ENCODE results near the gene IGSF9. TPM values are rescaled to one million over a fixed set of nuclear protein-coding genes. Genes with fewer than 3 reads are reported as not detected.

The IGSF9 gene
- total RNA-seq, 2 experiments from 2014 or later, result not detected

DNA sequence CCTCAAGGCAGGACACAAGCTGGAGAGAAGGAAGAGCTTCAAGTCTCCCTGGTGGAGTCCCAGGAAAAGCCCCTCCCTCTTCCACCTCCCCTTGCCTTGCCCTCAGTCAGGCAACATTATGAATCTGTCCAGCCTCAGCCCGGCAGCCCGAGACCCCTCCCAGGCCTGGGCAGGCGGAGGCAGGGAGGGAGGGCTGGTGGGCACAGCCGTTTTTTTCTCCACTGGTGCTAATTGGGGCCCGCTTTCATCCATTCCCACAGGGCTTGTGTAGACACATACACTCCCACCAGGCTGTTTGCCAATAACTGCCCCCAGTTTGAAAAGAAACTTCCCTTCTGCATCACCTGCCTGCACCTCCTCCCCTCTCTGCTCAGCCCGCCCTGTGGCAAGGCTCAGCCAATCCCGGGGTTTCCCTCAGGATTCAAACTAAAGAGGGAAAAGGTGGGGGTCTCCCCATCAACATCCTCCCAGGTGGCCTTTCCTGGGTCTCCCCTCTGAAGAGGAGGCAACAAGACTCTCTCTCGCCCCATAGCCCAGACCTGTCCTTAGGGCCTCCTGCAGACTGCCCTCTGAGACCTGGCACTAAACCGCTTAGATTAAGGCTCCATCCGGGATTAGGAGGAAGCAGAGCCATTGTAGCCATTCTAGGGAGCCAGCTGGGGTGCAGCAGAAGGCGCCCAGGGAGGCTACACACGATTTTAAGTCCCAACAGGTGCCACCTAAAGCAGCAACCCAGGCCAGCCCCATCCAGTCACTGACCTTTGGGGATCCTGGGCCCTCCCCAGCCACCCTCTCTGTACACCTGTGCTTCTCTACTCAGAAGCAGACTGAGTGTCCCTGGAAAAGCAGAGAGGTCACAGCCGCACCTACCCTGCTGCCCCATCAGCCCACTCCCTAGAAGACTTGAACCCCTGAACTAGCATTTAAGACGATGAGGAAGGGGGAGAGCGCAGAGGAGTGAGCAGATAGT lies 3.5 kb downstream of the IGSF9 start:
- Mint-ChIP-seq H3K4me1 (ENCODE audit: low read depth) (peaks cover 6% of the 10 kb centered on the region), H3K9me3 (no peaks in the 10 kb centered on the region), H3K4me3 (no peak overlapping the region), H3K27ac (no peak overlapping the region), H3K27me3 (ENCODE audit: low read depth) (peaks cover 18% of the 10 kb centered on the region), H3K36me3 (ENCODE audit: low read depth) (no peaks in the 10 kb centered on the region)
- DNase-seq, result no peak
- intact Hi-C loops (cut with micrococcal nuclease), result no loop called here
- CTCF ChIA-PET, result interaction anchor here (1.2 to 12.6 kb wide), 2 partner anchors 64 to 161 kb away, joined by 3 to 228 read pairs; partner anchors contain the start of gene DUSP23

DNA sequence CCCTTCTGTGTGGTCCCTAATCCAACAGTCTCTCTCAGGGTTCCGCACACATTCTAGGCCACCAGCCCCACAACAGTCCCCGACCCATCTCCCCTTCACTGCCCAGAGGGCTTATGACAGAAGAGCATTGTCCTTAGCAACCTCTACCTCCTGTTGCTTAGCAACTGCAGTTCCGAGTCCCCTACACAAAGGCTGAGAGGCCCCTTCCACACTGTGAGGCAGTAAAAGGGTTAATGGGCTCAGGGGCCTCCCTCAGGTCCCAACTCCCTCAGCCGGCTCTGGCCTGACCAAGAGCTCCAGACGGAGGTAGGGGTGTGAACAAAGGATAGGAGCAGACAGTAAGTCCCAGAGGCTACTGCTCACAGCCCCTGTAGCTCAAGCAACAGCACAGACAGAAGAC lies 4.3 kb downstream of the IGSF9 start:
- CTCF ChIA-PET, result interaction anchor here (1.2 to 12.6 kb wide), 2 partner anchors 65 to 160 kb away, joined by 3 to 228 read pairs; partner anchors contain the start of gene DUSP23
- intact Hi-C loops (cut with micrococcal nuclease), result no loop called here

GRCh38 chr1:159940006-159940620 lies 5.3 kb downstream of the IGSF9 start:
- peaks cover 15% of the 10 kb centered on the region for H3K27me3 Mint-ChIP-seq (ENCODE audit: low read depth)
- H3K27ac Mint-ChIP-seq, result no peak overlapping the region
- intact Hi-C loops (cut with micrococcal nuclease), result no loop called here
- no peaks in the 10 kb centered on the region for H3K9me3 Mint-ChIP-seq
- no peaks in the 10 kb centered on the region for H3K36me3 Mint-ChIP-seq (ENCODE audit: low read depth)
- CTCF ChIA-PET, result interaction anchor here (1.1 to 12.6 kb wide), 2 partner anchors 54 to 66 kb away, joined by 3 to 228 read pairs; no protein-coding TSS in a partner anchor
- DNase-seq, result no peak
- H3K4me1 Mint-ChIP-seq (ENCODE audit: low read depth), result peaks cover 2% of the 10 kb centered on the region
- H3K4me3 Mint-ChIP-seq, result no peak overlapping the region

More for the DNA sequence above, 4.3 kb downstream of the IGSF9 start:
- Mint-ChIP-seq H3K4me1 (ENCODE audit: low read depth) (peaks cover 6% of the 10 kb centered on the region), H3K27ac (no peak overlapping the region), H3K4me3 (no peak overlapping the region), H3K27me3 (ENCODE audit: low read depth) (peaks cover 18% of the 10 kb centered on the region), H3K9me3 (no peaks in the 10 kb centered on the region), H3K36me3 (ENCODE audit: low read depth) (no peaks in the 10 kb centered on the region)
- no peak for DNase-seq

- intact Hi-C loops (cut with micrococcal nuclease), result no loop called here
- H3K4me1 Mint-ChIP-seq (ENCODE audit: low read depth), result no peaks in the 10 kb centered on the region
- no peak overlapping the region for H3K4me3 Mint-ChIP-seq
- H3K27me3 Mint-ChIP-seq (ENCODE audit: low read depth), result peaks cover 10% of the 10 kb centered on the region
- H3K27ac Mint-ChIP-seq, result no peak overlapping the region
- no peak for DNase-seq
- no peaks in the 10 kb centered on the region for H3K9me3 Mint-ChIP-seq
- CTCF ChIA-PET, result interaction anchor here (0.7 to 12.6 kb wide), 4 partner anchors 14 to 139 kb away, joined by 3 to 228 read pairs (median 5); partner anchors contain the start of gene TAGLN2
- no peaks in the 10 kb centered on the region for H3K36me3 Mint-ChIP-seq (ENCODE audit: low read depth)
Observed at GRCh38 chr1:159939678-159940002, 5.8 kb downstream of the IGSF9 start.

- Mint-ChIP-seq H3K27me3 (ENCODE audit: low read depth) (peaks cover 6% of the 10 kb centered on the region), H3K4me1 (ENCODE audit: low read depth) (no peaks in the 10 kb centered on the region), H3K9me3 (no peaks in the 10 kb centered on the region), H3K4me3 (no peak overlapping the region), H3K27ac (no peak overlapping the region), H3K36me3 (ENCODE audit: low read depth) (no peaks in the 10 kb centered on the region)
- intact Hi-C loops (cut with micrococcal nuclease), result no loop called here
- no peak for DNase-seq
- CTCF ChIA-PET, result interaction anchor here (0.7 to 12.6 kb wide), 6 partner anchors 14 to 139 kb away, joined by 3 to 228 read pairs (median 4); partner anchors contain the start of gene TAGLN2
Observed at GRCh38 chr1:159938905-159939677, 6.3 kb downstream of the IGSF9 start.

DNA sequence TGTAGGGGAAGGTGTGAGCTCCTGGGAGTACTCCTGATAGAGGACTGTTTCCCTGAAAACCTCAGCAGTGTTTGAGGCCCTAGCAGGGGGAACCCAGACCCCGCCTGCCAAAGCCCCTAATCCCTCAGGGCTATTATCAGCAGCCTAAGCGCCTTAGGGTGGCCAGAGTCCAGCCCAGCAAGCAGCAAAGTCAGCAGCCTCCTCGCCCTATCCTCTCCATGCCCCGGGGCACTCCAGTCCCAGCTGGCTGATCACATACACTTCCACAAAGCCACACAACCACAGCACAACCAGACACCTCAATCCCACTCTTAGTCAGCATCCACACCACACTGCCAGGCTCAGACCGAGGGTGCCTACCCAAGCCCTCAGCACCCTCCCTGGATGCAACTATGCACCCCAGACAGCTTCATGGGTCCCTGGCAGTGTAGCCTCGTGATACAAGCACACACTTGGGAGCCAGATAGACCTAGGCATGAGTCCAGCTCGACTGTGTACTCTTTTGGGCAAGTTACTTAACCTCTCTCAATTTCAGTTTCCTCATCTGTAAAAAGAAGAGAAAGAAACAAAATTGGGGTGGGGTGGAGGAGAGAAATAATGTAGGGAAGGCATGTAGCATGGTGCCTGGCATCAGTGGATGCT lies 7.1 kb downstream of the IGSF9 start:
- no peaks in the 10 kb centered on the region for H3K9me3 Mint-ChIP-seq
- no peak overlapping the region for H3K27ac Mint-ChIP-seq
- no peaks in the 10 kb centered on the region for H3K4me1 Mint-ChIP-seq (ENCODE audit: low read depth)
- peaks cover 3% of the 10 kb centered on the region for H3K27me3 Mint-ChIP-seq (ENCODE audit: low read depth)
- CTCF ChIA-PET, result interaction anchor here (1.0 to 12.6 kb wide), 5 partner anchors 68 to 140 kb away, joined by 3 to 228 read pairs (median 4); no protein-coding TSS in a partner anchor
- intact Hi-C loops (cut with micrococcal nuclease), result no loop called here
- H3K36me3 Mint-ChIP-seq (ENCODE audit: low read depth), result no peaks in the 10 kb centered on the region
- no peak for DNase-seq
- no peak overlapping the region for H3K4me3 Mint-ChIP-seq

DNA sequence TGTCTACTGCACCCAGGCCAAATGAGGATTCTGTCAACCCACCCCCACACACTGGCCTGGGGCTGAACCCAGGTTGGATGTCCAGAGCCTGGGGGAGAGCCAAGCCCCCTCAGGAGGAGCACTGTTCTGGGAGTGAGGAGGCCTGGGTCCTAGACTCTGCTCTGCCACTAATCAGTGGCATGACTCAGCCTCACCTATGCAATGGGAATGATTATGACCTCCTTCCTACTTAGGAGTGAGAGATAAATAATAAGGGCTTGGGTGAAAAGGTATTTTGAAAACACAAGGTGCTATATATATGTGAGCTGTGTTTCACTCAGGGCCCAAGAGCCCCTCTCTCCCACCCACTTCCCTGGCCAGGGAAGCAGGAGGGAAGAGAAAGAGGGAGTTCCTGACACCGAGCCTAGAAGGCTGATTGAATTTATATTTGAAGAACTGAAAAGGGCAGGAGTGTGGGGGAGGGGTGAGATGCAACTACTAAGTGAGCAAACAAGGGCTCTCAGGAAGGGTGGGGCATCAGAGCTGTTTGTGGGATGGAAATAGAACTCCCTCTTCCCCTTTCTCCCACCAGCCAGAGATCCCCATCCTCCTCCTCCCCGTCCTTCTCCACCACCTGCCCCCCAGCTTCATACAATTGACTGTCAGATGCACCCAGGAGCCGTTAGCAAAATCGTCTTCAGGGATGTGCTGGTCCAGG lies 8.2 kb downstream of the IGSF9 start:
- intact Hi-C loops (cut with micrococcal nuclease), result loop anchor here (2.0 kb wide), 1 partner anchor 148 kb away; no protein-coding TSS in a partner anchor

DNA sequence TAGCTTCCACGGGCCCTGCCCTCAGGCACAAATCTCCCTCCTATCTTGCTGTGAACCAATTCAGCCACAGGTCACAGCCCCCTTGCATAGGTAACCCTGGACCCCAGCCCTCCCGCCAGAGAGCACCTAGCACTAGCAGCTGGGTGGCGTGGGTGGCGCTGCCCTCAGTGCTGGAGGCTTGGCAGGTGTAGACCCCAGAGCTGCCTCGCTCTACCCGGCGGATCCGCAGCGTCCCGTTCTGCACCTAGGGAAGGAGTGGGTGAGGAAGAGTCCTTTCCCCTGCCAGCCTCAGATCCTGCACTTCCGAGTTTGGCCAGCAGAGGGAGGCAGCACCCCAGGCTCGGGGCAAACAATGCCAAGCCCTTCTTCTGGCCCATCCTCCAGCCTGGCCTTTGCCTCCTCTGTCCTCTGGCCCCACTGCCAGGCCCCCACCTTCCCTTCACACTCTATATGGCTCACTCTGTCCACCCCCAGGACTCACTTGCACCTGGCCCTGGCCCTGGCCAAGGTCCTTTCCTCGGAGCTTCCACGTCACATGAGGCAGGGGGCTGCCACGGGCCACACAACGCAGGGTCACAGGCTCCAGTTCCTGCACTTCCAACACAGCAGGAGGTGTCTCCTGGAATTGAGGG lies 9.0 kb downstream of the IGSF9 start:
- Mint-ChIP-seq H3K36me3 (ENCODE audit: low read depth) (no peaks in the 10 kb centered on the region), H3K9me3 (no peaks in the 10 kb centered on the region), H3K27me3 (ENCODE audit: low read depth) (no peaks in the 10 kb centered on the region), H3K4me1 (ENCODE audit: low read depth) (no peaks in the 10 kb centered on the region), H3K27ac (no peak overlapping the region), H3K4me3 (no peak overlapping the region)
- CTCF ChIA-PET, result interaction anchor here (0.5 to 12.6 kb wide), 11 partner anchors 11 to 880 kb away, joined by 3 to 228 read pairs (median 4); partner anchors contain the start of genes PIGM and TAGLN2
- DNase-seq, result peak; percentile 89
- intact Hi-C loops (cut with micrococcal nuclease), result loop anchor here (1.0 to 2.0 kb wide), 3 partner anchors 71 to 148 kb away; no protein-coding TSS in a partner anchor

More for the DNA sequence above, 8.2 kb downstream of the IGSF9 start:
- Mint-ChIP-seq H3K27ac (no peak overlapping the region), H3K9me3 (no peaks in the 10 kb centered on the region), H3K4me1 (ENCODE audit: low read depth) (no peaks in the 10 kb centered on the region), H3K4me3 (no peak overlapping the region), H3K27me3 (ENCODE audit: low read depth) (no peaks in the 10 kb centered on the region), H3K36me3 (ENCODE audit: low read depth) (no peaks in the 10 kb centered on the region)
- DNase-seq, result no peak
- CTCF ChIA-PET, result interaction anchor here (1.3 to 12.6 kb wide), 3 partner anchors 15 to 109 kb away, joined by 3 to 228 read pairs (median 4); no protein-coding TSS in a partner anchor

GRCh38 chr1:159935719-159936272 lies 9.6 kb downstream of the IGSF9 start:
- H3K4me1 Mint-ChIP-seq (ENCODE audit: low read depth), result no peaks in the 10 kb centered on the region
- no peak overlapping the region for H3K27ac Mint-ChIP-seq
- DNase-seq, result no peak
- CTCF ChIA-PET, result interaction anchor here (0.6 to 12.6 kb wide), 11 partner anchors 10 to 879 kb away, joined by 3 to 228 read pairs (median 4); partner anchors contain the start of genes PIGM and TAGLN2
- no peaks in the 10 kb centered on the region for H3K27me3 Mint-ChIP-seq (ENCODE audit: low read depth)
- intact Hi-C loops (cut with micrococcal nuclease), result loop anchor here (1.0 to 2.0 kb wide), 3 partner anchors 72 to 149 kb away; no protein-coding TSS in a partner anchor
- no peaks in the 10 kb centered on the region for H3K9me3 Mint-ChIP-seq
- no peaks in the 10 kb centered on the region for H3K36me3 Mint-ChIP-seq (ENCODE audit: low read depth)
- no peak overlapping the region for H3K4me3 Mint-ChIP-seq

DNA sequence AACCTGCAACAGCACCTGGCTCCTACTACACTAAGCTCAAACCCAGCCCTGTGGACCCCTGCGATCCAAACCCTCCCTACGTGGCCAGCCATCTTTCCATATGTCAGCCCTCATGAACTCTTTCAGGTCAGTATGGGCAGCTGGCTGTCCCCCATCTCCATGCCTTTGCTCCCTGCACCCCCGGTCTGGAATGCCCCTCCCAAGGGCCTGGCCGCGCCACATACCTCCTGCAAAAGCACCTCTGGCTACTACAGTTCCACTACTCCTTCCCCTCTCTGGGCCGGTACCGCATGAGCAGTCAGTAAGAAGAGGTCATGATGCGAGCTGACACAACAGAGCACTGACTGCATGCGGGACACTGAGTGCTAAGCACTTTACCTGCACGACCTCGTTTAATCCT lies 10.1 kb downstream of the IGSF9 start:
- Mint-ChIP-seq H3K4me3 (no peak overlapping the region), H3K4me1 (ENCODE audit: low read depth) (no peaks in the 10 kb centered on the region), H3K27me3 (ENCODE audit: low read depth) (no peaks in the 10 kb centered on the region), H3K27ac (no peak overlapping the region), H3K9me3 (no peaks in the 10 kb centered on the region), H3K36me3 (ENCODE audit: low read depth) (no peaks in the 10 kb centered on the region)
- intact Hi-C loops (cut with micrococcal nuclease), result no loop called here
- CTCF ChIA-PET, result interaction anchor here (0.5 to 12.6 kb wide), 9 partner anchors 10 to 143 kb away, joined by 3 to 228 read pairs (median 7); partner anchors contain the start of genes PIGM and TAGLN2
- no peak for DNase-seq

All from activated naive CD4-positive, alpha-beta T cell treated with anti-CD3 and anti-CD28 coated beads for 36 hours (primary cell).